HL-60 (cell line): ENCODE data around the gene REEP3.

Experiments used
- DNase-seq, 2 experiments: peaks; one replicate each; pipeline ENCODE4 v3.0.0-alpha.2; 2010 to 2020; ENCODE audit warnings: low read depth in 1 of 2, low spot score in 1 of 2
- H3K27ac ChIP-seq: fragments of 250-450 bp; sonication (Bioruptor Pico); replicated peaks from 2 replicates; pipeline ENCODE4 v1.5.1; 2020; ENCODE audit warnings: mild to moderate bottlenecking, moderate library complexity
- H3K27me3 ChIP-seq: fragments of 250-450 bp; sonication (Bioruptor Pico); 2 replicates; pipeline ENCODE4 v1.5.1; 2021; ENCODE audit warnings: mild to moderate bottlenecking, moderate library complexity; ENCODE audit not compliant: insufficient read depth, poor library complexity, severe bottlenecking
- H3K4me3 ChIP-seq: replicated peaks from 2 replicates; pipeline ENCODE4 v1.5.1; 2011; ENCODE audit warnings: mild to moderate bottlenecking, control low read depth, low read length; ENCODE audit not compliant: insufficient read depth
- GABPA ChIP-seq: IDR thresholded peaks from 2 replicates; pipeline ENCODE4 v1.6.1; 2012; ENCODE audit warnings: low read depth
- POLR2AphosphoS5 ChIP-seq: IDR thresholded peaks from 2 replicates; pipeline ENCODE4 v1.6.1; 2012; ENCODE audit warnings: low read depth
- SPI1 ChIP-seq: IDR thresholded peaks from 2 replicates; pipeline ENCODE4 v1.6.1; 2012; ENCODE audit warnings: low read depth, mild to moderate bottlenecking, borderline replicate concordance
- TF ChIP-seq, protein P1 (sequence below): IDR thresholded peaks from one replicate; pipeline ENCODE4 v1.5.1; 2011; ENCODE audit warnings: low read length, control low read depth, inconsistent platforms; ENCODE audit not compliant: insufficient read depth
- TF ChIP-seq, protein P2 (sequence below): IDR thresholded peaks from 2 replicates; pipeline ENCODE4 v1.6.1; 2012; ENCODE audit warnings: low read depth; ENCODE audit not compliant: insufficient replicate concordance

The REEP3 gene

DNA sequence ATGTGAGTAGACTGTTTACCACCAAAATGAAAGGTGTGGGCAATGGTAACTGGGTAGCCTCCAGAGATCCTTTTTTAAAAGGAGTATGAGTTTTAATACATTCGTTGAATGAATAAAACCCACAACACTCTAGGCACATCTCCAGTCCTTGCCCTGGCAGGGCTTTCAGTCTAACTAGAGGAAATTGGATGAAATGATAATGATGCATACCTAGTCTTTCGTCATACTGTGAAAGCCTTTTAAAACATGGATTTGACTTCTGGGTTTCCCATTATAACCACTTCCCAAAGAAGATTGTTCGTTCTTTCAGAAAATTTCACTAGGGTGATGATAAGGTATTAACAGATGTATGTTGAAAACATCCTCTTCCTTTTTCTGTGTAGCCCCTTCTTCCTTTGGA lies 110.8 kb downstream of the REEP3 start:
- H3K4me3 ChIP-seq = no peak overlapping the region
- no peak overlapping the region for H3K27ac ChIP-seq
- no peak for TF ChIP-seq POLR2AphosphoS5
- TF ChIP-seq, protein P1, sequence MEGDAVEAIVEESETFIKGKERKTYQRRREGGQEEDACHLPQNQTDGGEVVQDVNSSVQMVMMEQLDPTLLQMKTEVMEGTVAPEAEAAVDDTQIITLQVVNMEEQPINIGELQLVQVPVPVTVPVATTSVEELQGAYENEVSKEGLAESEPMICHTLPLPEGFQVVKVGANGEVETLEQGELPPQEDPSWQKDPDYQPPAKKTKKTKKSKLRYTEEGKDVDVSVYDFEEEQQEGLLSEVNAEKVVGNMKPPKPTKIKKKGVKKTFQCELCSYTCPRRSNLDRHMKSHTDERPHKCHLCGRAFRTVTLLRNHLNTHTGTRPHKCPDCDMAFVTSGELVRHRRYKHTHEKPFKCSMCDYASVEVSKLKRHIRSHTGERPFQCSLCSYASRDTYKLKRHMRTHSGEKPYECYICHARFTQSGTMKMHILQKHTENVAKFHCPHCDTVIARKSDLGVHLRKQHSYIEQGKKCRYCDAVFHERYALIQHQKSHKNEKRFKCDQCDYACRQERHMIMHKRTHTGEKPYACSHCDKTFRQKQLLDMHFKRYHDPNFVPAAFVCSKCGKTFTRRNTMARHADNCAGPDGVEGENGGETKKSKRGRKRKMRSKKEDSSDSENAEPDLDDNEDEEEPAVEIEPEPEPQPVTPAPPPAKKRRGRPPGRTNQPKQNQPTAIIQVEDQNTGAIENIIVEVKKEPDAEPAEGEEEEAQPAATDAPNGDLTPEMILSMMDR = no peak
- TF ChIP-seq GABPA = no peak
- no peak for TF ChIP-seq SPI1
- TF ChIP-seq, protein P2, sequence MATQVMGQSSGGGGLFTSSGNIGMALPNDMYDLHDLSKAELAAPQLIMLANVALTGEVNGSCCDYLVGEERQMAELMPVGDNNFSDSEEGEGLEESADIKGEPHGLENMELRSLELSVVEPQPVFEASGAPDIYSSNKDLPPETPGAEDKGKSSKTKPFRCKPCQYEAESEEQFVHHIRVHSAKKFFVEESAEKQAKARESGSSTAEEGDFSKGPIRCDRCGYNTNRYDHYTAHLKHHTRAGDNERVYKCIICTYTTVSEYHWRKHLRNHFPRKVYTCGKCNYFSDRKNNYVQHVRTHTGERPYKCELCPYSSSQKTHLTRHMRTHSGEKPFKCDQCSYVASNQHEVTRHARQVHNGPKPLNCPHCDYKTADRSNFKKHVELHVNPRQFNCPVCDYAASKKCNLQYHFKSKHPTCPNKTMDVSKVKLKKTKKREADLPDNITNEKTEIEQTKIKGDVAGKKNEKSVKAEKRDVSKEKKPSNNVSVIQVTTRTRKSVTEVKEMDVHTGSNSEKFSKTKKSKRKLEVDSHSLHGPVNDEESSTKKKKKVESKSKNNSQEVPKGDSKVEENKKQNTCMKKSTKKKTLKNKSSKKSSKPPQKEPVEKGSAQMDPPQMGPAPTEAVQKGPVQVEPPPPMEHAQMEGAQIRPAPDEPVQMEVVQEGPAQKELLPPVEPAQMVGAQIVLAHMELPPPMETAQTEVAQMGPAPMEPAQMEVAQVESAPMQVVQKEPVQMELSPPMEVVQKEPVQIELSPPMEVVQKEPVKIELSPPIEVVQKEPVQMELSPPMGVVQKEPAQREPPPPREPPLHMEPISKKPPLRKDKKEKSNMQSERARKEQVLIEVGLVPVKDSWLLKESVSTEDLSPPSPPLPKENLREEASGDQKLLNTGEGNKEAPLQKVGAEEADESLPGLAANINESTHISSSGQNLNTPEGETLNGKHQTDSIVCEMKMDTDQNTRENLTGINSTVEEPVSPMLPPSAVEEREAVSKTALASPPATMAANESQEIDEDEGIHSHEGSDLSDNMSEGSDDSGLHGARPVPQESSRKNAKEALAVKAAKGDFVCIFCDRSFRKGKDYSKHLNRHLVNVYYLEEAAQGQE = no peak
- no peak for DNase-seq
- no peaks in the 10 kb centered on the region for H3K27me3 ChIP-seq

DNA sequence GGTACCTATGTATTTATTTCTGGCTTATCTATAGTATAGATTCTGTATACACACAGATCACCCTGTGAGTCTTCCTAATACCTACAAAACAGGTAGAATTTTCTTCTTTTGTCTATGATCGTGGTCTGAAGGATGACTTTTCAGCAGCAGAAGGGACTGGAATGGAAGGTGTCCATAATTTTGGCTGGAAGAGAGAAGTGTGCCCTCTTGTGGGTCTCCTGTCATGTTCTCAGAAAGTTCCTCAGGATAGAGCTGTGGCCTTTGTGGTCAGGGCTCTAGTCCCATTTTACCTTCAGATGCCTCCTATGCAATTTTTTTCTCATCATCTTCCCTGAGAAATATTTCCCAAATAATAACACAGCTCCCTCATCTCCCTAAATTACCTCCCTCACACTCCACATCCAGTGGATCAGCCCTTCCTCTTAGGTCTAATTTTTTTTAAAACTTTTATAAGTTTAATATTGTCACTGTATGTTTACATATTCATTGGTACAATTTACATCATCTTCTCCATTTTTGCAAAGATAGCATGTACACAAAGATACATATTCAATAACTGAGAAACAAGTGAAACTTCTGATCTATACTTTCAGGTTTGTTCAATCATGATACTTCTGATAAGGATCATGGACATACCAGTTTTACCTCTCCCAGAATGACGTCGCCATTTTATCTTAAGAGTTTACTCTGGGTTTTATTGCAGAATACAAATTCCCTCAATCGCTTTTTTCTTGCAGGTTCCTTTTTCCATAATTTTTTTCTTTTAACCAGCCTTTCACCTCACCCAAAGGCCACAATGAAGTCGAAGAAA lies 112.7 kb downstream of the REEP3 start:
- Histone ChIP-seq H3K27me3 (no peaks in the 10 kb centered on the region), H3K4me3 (no peak overlapping the region), H3K27ac (no peak overlapping the region)
- TF ChIP-seq, protein P1 = peak; percentile 16
- TF ChIP-seq POLR2AphosphoS5 = no peak
- DNase-seq = peak; percentile 18 to 29

DNA sequence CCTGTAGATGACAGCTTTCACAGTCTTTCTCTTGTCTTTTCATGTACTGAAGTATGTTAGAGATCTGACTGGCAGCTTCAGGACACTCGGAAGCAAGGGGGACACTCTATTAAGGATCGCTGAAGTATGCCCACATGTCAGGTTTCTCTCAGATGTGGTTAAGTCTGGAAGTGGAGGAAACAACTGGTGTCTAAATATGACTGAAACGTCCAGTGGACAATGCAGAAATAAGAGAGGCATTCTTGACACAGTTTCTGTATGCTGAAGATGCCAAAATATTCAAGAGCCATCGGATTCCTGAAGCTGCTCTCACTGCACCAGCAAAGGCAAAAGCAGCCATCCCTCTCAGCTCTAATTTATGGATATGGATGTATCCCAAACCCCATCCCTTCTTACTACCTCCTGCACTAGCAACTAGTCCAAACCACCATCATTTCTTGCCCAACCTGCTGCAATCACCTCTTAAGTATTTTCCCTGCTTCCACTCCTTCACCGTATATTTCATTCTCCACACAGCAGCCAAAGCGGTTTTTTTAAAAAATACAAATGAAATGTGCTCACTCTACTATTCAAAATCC lies 113.4 kb downstream of the REEP3 start:
- TF ChIP-seq, protein P1 = no peak
- TF ChIP-seq GABPA (no peak), SPI1 (no peak)
- Histone ChIP-seq H3K4me3 (no peak overlapping the region), H3K27me3 (no peaks in the 10 kb centered on the region), H3K27ac (no peak overlapping the region)
- no peak for DNase-seq

DNA sequence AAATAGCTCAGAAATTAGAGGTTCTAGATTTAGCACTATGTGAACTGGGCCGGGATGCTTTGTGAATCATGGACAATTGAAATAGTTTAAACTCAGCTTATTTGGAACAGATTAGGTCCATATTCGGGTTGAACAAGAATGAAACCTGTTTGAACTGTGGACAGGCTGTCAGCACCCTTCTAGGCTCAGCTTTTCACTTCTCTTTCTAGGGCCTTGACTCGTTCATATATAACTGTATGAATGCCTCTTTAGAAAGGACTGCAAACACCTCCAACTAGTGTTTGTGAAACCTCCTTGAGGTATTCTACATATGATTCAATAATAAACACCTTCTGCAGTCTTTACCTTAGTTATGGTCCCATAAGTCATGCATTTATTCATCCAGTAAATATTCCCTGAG lies 115.6 kb downstream of the REEP3 start:
- TF ChIP-seq GABPA (no peak), POLR2AphosphoS5 (no peak), SPI1 (no peak)
- TF ChIP-seq, protein P1 = no peak
- TF ChIP-seq, protein P2 = no peak
- DNase-seq = no peak
- no peaks in the 10 kb centered on the region for H3K27me3 ChIP-seq
- H3K27ac ChIP-seq = no peak overlapping the region
- H3K4me3 ChIP-seq = no peak overlapping the region
